HG03139 (cell line): Measurements from ENCODE around the gene RFC1.

Experiments
- ATAC-seq: cut with Tn5 transposase; IDR thresholded peaks from one replicate; pipeline ENCODE4 v1.9.1; 2021; ENCODE audit not compliant: unreplicated experiment

Gene RFC1

DNA sequence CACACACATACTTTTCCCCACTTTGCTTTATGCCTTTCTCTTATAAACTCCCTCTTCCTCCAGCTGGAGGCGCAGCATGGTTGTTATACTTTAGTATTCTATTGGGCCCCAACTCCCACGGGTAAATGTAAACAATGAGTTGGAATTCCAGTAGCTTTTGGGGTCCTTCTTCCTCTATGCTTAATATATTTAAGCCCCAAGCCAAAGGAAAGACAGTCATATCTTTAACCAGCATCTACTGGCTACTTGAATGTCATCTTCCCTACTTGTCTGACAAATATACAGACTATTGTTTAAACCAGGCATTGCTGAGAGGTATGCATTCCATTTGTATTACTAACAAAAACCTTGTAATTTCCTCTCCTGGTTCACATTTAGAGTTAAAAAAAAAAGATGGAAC, 110.9 kb downstream of the RFC1 start:
- no peak for ATAC-seq

DNA sequence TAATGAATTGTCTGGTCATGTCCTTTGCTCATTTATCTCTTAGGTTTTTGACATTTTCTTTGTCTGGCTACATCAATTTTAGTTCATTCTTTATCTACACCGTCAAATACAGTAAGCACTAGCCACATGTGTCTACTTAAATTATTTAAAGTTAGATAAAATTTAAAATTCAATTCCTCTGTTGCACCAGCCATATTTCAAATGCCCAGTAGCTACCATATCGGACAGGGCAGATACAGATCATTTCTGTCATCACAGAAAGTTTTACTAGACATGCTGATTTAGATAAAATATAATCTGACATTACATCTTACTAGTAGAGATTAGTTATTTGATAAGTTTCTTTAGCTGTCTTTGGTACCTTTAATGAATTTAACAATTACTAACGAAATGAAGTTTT, 122.7 kb downstream of the RFC1 start:
- no peak for ATAC-seq
